Renal cortical epithelial cell (primary cell): ENCODE data around the gene SHKBP1. TPM values are rescaled to one million over a fixed set of nuclear protein-coding genes. Genes with fewer than 3 reads are reported as not detected.
"Not testable (repeated sequence)": the region's sequence is repeated elsewhere in the genome, so short reads cannot be mapped to it uniquely, and the experiment has no call there.

Experiments
- DNase-seq: peaks from one replicate; pipeline ENCODE4 v3.0.0-alpha.2; 2011; ENCODE audit warnings: low read depth
- total RNA-seq: library from RNA; depleted of rRNA; stranded (reverse); fragments of >200 nt; gene quantifications from 2 replicates; pipeline ENCODE4 v1.2.3, GENCODE V29; 2014

Gene SHKBP1
- total RNA-seq, 1 donor from 2014 or later, result 53.5 TPM

DNA sequence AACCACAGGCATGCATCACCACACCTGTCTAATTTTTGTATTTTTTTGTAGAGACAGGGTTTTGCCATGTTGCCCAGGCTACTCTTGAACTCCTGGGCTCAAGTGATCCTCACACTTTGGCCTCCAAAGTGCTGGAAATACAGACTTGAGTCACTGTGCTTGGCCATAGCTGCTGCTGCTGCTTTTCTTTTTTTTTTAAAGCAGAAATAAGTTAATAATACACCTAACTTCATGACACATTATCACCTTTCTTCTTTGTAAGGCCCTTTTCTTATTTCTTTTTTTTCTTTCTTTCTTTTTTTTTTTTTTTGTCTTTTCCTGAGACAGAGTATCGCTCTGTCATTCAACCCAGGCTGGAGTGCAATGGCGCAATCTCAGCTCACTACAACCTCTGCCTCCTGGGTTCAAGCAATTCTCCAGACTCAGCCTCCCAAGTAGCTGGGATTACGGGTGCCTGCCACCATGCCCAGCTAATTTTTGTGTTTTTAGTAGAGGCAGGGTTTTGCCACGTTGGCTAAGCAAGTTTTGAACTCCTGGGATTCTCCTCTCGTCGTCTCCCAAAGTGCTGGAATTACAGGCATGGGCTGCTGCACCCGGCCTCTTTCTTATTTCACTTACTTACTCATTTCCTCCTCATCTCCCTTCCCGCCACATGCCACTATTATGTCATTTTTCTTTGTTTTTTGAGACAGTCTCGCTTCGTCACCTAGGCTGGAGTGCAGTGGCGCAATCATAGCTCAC is 8.7 kb downstream of the SHKBP1 start:
- DNase-seq, result peak; percentile 90

DNA sequence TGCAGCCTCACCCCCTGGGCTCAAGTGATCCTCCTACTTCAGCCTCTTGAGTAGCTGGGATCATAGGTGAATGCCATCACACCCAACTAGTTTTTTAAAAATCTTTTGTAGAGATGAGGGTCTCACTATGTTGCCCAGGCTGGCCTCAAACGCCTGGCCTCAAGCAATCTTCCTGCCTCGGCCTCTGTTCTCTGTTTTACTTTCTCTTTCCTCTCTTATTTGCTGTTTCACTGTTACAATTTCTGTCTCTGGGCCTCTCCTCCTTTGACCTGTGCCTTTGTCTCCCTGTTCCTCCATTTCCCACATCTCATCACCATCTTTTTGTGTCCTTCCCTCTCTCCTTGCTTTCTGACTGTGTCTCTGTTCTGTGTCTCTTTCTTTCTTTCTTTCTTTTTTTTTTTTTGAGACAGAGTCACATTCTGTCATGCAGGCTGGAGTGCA is 9.3 kb downstream of the SHKBP1 start:
- DNase-seq, result no peak

DNA sequence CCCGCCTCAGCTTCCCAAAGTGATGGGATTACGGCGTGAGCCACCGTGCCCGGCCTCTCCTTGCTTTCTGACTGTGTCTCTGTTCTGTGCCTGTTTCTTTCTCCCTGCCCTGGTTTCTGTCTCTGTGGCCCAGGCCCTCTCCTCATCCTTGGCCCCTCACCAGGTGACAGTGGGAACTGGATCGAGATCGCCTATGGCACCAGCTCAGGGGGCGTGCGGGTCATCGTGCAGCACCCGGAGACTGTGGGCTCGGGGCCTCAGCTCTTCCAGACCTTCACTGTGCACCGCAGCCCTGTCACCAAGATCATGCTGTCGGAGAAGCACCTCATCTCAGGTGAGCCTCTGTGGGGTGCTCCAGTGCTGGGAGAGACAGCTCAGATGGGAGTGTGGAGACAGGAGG is 9.9 kb downstream of the SHKBP1 start:
- no peak for DNase-seq

DNA sequence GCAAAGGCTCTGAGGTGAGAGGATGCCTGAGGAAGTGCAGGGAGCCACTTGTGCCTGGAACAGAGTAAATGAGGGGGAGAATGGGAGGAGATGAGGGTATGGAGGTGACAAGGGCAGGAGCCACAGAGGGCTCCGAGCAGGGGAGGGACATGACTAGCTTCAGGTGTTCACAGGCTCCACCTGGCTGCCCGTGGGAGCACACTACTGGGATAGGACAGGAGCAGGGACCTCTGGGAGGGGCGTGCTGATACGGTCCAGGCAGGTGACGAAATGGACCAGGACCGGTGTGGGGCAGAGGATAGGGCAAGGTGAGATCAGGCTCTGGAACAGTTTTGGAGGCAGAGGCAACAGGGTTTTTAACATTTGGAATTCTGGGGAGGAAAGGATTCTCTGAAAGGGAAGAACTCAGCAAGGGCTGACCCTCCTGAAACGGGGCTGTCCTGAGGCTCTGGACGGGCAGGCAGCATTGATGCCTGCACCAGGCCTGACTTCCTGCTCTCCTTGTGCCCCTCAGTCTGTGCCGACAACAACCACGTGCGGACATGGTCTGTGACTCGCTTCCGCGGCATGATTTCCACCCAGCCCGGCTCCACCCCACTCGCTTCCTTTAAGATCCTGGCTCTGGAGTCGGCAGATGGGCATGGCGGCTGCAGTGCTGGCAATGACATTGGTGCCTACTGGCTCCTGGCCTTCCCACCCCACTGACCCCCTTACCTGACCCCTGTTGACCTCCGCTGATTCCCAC is 11.6 kb downstream of the SHKBP1 start:
- no peak for DNase-seq

DNA sequence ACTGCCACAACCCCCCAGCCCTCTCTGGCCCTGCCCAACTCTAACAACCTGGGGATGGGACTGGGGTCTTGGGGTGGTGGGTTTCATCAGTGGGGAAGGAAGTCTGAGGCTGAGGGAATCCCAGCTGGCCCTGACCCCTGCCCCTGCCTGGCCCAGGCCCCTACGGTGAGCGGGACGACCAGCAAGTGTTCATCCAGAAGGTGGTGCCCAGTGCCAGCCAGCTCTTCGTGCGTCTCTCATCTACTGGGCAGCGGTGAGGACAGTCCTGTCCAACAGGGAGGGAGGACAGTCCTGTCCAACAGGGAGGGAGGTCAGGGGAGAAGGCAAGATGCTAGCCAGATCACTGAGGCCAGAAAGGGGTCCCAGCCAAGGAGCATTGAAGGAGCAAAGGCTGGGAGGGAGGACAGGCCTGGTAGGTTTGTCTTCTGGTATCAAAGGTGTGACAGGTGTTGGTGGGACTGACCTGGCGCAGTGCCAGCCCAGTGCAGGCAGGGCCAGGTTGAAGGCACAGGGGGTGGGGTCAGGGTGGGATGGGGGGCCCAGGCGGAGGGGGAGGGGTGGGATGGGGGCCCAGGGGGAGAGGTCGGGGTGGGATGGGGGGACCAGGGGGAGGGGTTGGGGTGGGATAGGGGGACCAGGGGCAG is 12.4 kb downstream of the SHKBP1 start:
- DNase-seq, result no peak

DNA sequence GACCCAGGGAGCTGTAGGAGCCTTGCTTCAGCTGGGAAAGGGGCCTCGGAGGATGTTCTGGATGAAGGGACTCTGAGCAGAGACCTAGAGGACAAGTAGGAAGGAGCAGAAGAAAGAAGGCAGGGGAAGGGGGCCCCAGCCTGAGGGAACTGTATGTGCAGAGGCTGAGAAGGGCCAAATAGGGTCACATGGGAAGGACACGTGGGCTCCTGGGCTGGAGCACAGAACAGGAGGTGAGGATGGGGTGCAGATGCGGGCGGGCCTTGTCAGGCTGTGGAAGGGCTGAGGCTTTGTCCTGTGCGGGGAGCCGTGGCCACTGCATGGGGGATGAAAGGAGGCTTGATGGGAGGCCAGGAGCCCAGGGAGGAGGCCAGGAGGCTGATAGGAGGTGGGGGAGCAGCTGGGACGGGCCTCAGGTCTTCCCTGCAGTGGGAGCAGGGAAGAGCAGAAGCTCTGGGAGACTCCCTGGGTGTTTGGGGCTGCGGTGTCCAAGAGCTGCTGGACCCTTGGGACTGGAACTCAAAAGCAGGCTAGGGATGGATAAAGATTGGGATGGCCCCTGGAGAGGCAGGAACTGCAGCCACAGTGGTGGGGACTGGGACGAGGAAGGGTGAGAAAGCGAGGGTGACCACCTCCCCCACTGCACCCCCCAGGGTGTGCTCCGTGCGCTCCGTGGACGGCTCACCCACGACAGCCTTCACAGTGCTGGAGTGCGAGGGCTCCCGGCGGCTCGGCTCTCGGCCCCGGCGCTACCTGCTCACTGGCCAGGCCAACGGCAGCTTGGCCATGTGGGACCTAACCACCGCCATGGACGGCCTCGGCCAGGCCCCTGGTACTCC is 13.1 kb downstream of the SHKBP1 start:
- no peak for DNase-seq

DNA sequence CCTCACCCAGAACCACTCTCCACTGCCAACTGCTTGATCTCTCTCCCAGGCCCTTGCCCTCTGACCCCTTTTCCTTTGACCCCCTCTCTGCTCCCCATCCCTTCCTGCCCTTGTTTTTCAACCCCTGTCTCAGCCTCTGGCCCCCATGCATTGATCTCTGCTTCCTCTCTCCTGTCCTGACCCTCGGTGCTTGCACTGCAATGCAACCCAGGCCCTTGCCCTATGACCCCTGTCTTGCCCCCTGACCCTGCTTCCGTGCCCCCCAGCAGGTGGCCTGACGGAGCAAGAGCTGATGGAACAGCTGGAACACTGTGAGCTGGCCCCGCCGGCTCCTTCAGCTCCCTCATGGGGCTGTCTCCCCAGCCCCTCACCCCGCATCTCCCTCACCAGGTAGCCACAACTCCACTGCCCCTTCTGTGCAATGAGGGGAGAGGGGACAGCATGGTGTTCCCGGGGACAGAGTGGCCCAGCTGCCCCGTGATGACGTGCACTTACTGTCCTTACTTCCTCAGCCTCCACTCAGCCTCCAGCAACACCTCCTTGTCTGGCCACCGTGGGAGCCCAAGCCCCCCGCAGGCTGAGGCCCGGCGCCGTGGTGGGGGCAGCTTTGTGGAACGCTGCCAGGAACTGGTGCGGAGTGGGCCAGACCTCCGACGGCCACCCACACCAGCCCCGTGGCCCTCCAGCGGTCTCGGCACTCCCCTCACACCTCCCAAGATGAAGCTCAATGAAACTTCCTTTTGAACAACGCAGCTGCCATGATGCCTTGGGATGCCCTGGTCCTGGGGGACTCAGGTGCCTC is 14.0 kb downstream of the SHKBP1 start:
- DNase-seq, result no peak

DNA sequence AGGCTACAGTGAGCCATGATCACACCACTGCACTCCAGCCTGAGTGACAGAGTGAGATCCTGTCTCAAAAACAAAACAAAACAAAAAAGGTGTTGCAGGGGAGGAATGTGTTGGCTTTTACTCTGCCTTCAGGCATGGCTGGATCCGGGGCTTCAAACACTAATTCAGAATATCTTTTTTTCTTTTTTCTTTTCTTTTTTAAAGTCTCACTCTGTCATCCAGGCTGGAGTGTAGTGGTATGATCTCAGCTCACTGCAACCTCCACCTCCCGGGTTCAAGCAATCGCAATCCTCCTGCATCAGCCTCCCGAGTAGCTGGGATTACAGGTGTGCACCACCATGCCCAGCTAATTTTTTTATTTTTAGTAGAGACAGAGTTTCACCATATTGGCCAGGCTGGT is 15.1 kb downstream of the SHKBP1 start:
- DNase-seq, result not testable (repeated sequence)

DNA sequence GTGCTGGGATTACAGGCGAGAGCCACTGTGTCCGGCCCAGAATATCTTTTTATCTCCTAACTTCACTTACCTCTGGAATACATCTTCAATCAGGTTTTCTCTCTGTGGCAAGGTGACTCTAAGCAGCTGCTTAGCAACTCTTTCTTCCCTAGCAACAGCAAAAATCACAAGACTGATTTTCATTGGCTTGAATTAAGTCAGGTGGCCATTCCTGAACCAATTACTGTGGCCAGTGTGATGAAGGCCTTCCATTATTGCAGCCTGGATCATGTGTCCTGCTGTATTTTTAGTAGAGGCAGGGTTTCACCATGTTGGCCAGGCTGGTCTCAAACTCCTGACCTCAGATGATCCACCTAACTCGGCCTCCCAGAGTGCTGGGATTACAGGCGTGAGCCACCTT is 15.5 kb downstream of the SHKBP1 start:
- DNase-seq, result peak; percentile 78

DNA sequence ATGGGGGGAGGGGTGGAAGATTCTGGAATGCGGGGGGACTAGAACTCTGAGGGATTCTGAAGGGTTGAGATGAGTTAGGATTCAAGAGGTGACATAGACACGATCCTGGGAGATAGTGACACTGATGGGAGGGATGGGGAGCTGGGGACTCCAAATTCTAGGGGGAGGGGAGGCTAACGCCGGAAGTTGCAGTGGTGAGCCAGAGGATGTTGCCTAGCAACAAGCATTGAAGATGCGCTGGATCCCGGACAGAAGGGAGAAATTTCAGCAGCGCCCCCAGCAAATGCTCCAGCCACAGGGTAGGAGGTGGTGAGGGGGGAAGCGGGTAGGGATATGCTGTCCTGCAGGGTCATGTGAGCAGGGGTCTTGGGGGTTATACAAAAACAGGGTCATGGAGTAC is 17.6 kb downstream of the SHKBP1 start:
- DNase-seq, result no peak

DNA sequence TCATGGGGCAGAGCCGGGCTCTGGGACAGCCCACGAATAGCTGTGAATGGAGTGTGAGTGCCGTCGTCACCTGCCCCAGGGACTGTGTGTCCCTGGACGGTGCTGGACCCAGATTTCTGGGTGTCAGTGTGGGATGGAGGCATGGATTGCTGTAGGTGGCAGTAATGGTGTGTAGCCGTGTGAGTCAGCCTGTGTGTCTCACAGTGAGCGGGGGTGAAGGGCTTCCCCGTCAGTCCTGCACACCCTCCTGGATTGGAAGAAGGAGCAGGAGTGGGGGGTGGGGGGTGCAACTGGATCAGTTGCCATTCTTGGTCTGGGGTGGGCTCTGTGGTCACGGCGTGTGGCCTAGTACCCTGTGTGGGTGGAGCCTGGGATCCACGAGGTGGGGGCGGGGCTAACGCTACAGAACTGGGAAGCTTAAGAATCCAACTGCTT is 18.0 kb downstream of the SHKBP1 start:
- peak; percentile 60 for DNase-seq

DNA sequence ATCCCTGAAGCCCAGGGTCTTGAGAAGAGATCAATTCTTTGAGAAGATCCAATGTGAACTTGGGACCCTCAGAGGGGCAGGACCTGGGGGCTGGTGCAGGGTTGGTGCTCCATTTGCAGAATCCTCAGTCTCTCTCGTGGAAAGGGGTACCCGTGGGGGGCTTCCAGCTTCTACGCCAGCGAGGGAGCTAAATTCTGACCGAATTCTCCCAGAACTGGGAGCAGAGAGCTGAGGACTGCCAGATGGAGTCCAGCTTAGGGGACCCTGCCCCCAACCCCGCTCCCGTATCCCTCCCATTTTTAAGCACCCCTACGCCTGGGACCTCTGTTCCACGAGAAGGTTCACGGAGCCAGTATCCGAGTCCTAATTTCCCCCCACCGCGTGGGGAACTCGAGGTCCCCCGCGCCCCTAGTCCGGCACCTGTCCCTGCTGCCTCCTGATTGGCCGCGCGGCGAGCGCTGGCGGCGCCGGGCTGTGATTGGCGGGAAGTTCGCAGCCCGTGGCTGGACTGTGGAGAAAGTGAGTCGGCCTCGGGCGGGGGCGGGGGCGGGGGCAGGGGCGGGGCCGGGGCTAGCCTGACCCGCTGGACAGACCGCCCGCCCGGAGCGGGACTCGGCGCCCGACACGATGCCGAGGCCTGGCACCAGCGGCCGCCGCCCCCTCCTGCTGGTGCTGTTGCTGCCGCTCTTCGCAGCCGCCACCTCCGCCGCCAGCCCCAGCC is 20.1 kb downstream of the SHKBP1 start:
- DNase-seq, result no peak

DNA sequence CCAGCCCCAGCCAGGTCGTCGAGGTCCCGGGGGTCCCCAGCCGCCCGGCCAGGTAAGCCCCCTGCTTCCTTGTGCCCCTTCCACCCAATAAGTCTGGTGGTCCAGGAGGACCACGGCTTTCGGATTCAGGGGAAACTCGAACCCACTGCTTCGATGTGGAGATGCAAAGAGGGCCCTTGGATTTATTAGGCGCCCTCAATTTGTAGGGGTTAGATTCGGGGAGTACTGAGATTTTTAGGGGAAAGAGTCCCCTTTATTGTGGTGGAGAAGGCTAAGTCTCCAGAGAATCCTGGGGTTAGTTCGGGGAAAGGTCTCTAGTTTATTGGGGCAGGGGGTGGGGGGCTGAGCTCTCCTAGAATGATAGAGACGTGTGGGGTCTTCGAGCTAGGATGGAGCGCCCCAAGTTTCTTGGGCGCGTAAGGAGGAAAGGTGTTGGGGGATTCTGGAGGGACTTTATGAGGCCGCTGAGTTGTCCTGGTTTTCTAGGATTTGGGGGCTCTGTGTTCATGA is 20.7 kb downstream of the SHKBP1 start:
- DNase-seq, result no peak

DNA sequence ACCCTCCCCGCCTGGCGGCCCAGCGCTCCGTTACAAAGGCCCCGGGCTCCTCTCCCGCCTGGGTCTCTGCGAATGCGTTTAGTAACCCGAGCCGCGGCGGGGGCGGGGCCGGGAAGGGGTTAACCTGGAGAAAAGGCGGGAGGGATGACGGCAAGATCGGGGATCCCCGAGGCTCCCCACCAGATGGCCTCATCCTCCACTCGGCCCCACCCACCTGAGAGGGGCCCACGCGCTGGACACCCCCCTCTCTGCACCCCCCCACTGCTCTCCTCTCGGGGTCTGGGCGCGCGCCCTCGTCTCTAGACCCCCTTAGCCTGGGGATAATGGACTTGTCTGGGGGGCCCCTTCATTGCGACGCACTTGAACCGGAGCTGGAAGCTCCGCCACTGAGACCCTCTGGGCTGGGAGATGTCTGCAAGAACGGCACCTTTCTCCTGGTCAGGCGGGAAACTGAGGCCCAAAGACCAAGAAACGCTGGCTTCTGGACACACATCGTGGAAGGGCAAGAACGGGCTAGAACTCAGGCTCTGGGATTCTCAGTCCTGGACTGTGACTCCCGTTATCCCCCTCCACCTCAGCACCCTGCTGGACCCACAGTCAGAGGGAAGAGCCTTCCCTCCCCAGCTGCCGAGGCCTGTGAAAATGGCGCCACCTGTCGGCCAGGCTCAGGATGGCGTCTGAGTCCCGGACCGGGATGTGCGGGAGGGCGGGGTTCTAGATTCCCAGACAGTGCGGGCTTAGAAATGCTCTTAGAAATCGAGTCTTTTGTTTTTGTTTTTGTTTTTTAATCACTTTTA is 21.6 kb downstream of the SHKBP1 start:
- peak; percentile 72 for DNase-seq

DNA sequence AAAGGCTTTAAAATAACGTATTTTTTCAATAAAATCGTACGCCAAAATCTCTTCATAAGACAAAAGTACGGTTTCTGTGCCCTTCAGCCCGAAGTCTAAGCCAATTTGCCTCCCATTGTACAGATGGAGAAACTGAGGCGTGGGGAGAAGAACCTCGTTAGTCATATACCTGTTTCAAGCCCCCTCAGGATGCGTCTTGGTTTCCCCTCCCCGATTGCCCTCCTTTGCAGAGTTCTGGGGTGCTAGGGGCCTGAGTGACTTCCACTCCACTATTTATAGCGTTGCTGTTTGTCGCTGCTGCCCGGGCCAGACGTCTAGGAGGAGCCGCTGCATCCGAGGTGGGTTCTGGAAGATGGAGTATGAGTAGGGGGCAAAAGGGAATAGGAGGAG is 22.2 kb downstream of the SHKBP1 start:
- DNase-seq, result no peak

DNA sequence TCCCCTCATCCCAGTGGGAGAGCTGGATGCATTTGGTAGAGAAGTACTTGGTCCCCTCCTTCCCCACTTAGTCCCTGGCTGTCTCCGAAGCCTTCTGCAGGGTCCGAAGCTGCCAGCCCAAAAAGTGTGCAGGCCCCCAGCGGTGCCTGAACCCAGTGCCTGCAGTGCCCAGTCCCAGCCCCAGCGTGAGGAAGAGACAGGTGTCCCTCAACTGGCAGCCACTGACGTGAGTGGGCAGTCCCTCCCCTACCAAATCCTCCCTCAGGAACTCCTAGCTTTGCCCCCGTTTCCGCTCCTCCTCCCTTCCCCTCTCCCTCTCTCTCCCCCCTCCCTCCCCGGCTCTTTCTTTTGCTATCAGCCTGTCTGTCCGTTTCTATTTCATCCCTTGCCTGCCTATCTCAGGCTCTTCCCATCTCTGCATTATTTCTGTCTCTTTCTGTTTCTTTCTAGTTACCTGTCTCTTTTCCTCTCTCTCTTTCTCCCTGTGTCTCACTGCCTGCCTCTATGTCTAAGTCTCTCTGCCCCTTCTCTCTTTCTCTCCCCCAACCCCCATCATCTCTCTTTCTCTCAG is 22.7 kb downstream of the SHKBP1 start:
- DNase-seq, result no peak

DNA sequence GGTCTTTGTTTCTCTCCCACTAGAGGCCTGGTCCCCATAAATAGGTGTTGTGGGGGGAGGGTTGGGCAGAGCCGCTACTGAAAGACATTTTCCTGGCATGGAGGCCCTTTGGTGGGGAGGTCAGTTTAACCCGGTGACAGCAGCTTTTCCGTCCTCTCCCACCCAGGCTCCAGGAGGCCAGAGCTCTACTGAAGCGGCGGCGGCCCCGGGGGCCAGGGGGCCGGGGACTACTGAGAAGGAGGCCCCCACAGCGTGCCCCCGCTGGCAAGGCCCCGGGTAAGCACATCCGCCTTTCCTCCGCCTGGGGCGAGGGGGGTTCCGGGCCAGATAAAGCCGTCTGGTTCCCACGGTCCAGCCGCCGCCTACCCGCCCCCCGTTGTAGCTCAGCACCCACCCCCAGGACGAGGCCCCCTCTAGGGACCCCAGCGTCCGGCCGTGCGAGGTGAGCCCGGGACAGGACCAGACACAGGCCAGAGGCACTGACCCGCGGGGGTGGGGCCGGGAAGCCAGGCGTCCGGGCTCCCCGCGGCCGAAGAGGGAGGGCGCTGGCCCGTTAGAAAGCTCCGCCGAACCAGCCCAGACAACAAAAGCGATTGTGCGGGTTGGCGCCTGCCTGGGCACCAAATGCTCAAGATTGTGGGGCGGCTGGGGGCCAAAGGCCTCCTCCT is 23.4 kb downstream of the SHKBP1 start:
- no peak for DNase-seq

DNA sequence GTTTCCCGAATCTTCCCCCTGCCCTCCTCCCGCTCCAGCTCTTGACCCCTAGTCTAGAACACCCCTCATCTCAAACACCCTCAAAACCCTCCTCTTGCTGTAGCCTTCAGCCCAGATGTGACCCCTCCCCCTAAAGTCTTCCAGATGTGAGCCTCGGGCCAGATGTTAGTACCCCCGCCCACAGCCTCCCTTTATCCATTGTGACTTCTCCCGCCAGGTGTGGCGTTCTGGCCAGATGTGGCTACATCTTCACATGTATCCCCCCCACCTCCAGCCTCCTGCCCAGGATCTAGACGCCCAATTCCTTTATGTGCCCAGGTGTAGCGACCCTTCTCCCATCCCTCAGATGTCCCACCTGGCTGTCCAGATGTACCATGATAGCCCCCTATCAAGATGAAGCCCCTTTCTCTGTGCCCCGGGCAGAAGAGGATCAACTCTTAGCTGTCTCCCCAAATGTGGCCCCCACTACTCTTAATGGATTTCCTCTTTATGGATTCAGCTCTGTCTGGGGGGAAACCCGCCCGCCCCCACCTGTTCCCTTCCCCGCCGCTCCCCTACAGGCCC is 24.0 kb downstream of the SHKBP1 start:
- no peak for DNase-seq
